ENCODE measurements around the gene RAD51B. TPM values are rescaled to one million over a fixed set of nuclear protein-coding genes. Genes with fewer than 3 reads are reported as not detected.

Gene RAD51B
- total RNA-seq, 1 experiment from 2014 or later: 16.7 TPM

GRCh38 chr14:68702135-68702534, 882.6 kb downstream of the RAD51B start:
- Histone ChIP-seq H4K20me1 (ENCODE audit: control insufficient read depth, insufficient read depth, insufficient read length) (no peaks in the 10 kb centered on the region), H4K8ac (replicated peaks; ENCODE audit: insufficient read length, low read depth, low read length) (no peak overlapping the region), H3K4me2 (ENCODE audit: insufficient read depth, insufficient read length, low read length) (no peak overlapping the region), H2BK120ac (ENCODE audit: low read depth, low read length, poor library complexity, severe bottlenecking) (no peak overlapping the region), H3T11ph (ENCODE audit: low read length) (no peak overlapping the region), H3K56ac (ENCODE audit: insufficient read length, low read depth, low read length) (no peak overlapping the region), H3K4ac (ENCODE audit: low read depth, low read length) (no peak overlapping the region), H3K27ac (ENCODE audit: insufficient read length, low read depth, low read length) (no peak overlapping the region), H2BK20ac (ENCODE audit: low read depth, low read length, poor library complexity, severe bottlenecking) (no peak overlapping the region), H4K91ac (ENCODE audit: insufficient read length, low read depth, low read length) (no peak overlapping the region), H3K14ac (ENCODE audit: insufficient read depth, low read length) (no peak overlapping the region), H3K18ac (ENCODE audit: insufficient read length, low read depth, low read length) (no peak overlapping the region), H3K23ac (ENCODE audit: insufficient read length, low read depth, low read length) (no peak overlapping the region), H3K79me2 (ENCODE audit: insufficient read depth, low read length) (no peaks in the 10 kb centered on the region), H3K4me1 (ENCODE audit: insufficient read depth, low read length) (no peaks in the 10 kb centered on the region), H3K79me1 (ENCODE audit: insufficient read depth, low read depth, low read length, poor library complexity, severe bottlenecking) (no peaks in the 10 kb centered on the region), H3K9me3 (ENCODE audit: control insufficient read depth, low read depth, low read length) (peaks cover 4% of the 10 kb centered on the region), H2AK5ac (ENCODE audit: insufficient read length, low read length) (no peak overlapping the region), H2BK15ac (ENCODE audit: low read depth, low read length) (no peak overlapping the region), H2BK5ac (ENCODE audit: insufficient read length, low read length) (no peak overlapping the region), H4K5ac (ENCODE audit: insufficient read length, low read depth, low read length) (no peak overlapping the region), H3K9ac (ENCODE audit: extremely low read depth, insufficient read length, low read length) (no peak overlapping the region), H2AFZ (ENCODE audit: low read length) (no peak overlapping the region), H2BK12ac (ENCODE audit: insufficient read length, low read depth, low read length) (no peak overlapping the region), H3K23me2 (ENCODE audit: insufficient read length, low read depth, low read length, poor library complexity, severe bottlenecking) (no peaks in the 10 kb centered on the region), H3K27me3 (ENCODE audit: insufficient read depth, low read length) (no peaks in the 10 kb centered on the region)
- Mint-ChIP-seq H3K27ac (no peak overlapping the region; a peak in 2 of 7 replicates), H3K9me3 (peaks cover 6 to 14% of the 10 kb centered on the region in 2 experiments; a peak in 4 of 5 replicates), H3K36me3 (ENCODE audit: insufficient read depth in 1 of 3, low read depth in 3 of 3) (peaks cover 0 to 10% (median 6%) of the 10 kb centered on the region in 3 experiments; a peak in 4 of 7 replicates), H3K4me1 (peaks cover 0 to 9% of the 10 kb centered on the region in 2 experiments; a peak in 2 of 4 replicates), H3K4me3 (no peak overlapping the region), H3K27me3 (ENCODE audit: low read depth) (peaks cover 7% of the 10 kb centered on the region)
- TF ChIP-seq CTCF (conservative IDR thresholded peaks at IDR 0.05): no peak
- DNase-seq: no peak
- no CpG with 5 or more reads among the region's 4 CpGs for WGBS (ENCODE audit: extremely low coverage, insufficient read length, low lambda C conversion rate)
